HCT116 (cell line): ENCODE data around the gene ADARB2. TPM values are rescaled to one million over a fixed set of nuclear protein-coding genes. Genes with fewer than 3 reads are reported as not detected.

Source experiments
- ATAC-seq: fragments of 200-7000 bp; cut with Tn5 transposase; 2 replicates; pipeline ENCODE4 v1.9.1; 2020; ENCODE audit warnings: mild to moderate bottlenecking, moderate library complexity
- BruUV-seq: library from RNA; stranded (reverse); fragments of 400-500 nt; replicated peaks from 2 replicates; lab custom pipeline; 2021; lab: Mats Ljungman, UMichigan
- CTCF ChIA-PET: fragments of 300-600 bp; sonication (Branson Sonifier 250); formaldehyde crosslinking; loops from one replicate; lab custom pipeline; 2021; ENCODE audit warnings: antibody characterized with exemption; lab: Charles Lee
- POLR2A ChIA-PET: fragments of 300-600, 350-600 bp; sonication (Branson Sonifier 250); formaldehyde crosslinking; loops from one replicate; lab custom pipeline; 2021; ENCODE audit warnings: antibody characterized with exemption; lab: Charles Lee
- RAD21 ChIA-PET, 2 experiments: fragments of 300-600 bp; sonication (Branson Sonifier 250); formaldehyde crosslinking; loops; one replicate each; lab custom pipeline; 2023; ENCODE audit warnings: low total read pairs in 2 of 2; ENCODE audit not compliant: uncharacterized antibody in 2 of 2, unreplicated experiment in 2 of 2, low non-redundant PET in 1 of 2; lab: Charles Lee
- DNase-seq: peaks from one replicate; pipeline ENCODE4 v3.0.0-alpha.2; 2010; ENCODE audit warnings: low read depth, low spot score
- H2AFZ ChIP-seq: fragments of 200-600 bp; shearing (Covaris generic), sonication (generic); 2 replicates; pipeline ENCODE4 v1.6.1; 2017; ENCODE audit warnings: low read depth, mixed run types, mixed read lengths, antibody characterized with exemption, low read length; ENCODE audit not compliant: poor library complexity, severe bottlenecking
- H3K27ac ChIP-seq: 2 replicates; pipeline ENCODE4 v1.5.1; 2012; ENCODE audit warnings: low read depth, low read length
- H3K27me3 ChIP-seq: fragments of 200-600 bp; sonication (generic); 2 replicates; pipeline ENCODE4 v1.6.1; 2016; ENCODE audit warnings: mixed run types, low read length, mixed read lengths; ENCODE audit not compliant: insufficient read depth
- H3K36me3 ChIP-seq, 2 experiments: fragments of 200-500 bp in 1 of 2; fragments of 200-600 bp in 1 of 2; sonication (Bioruptor generic) in 1 of 2; sonication (generic) in 1 of 2; 2 replicates each; pipeline versions ENCODE4 v1.5.1 to v1.6.1; 2014 to 2016; ENCODE audit warnings: low read length in 2 of 2, inconsistent platforms in 1 of 2, mixed read lengths in 1 of 2, mixed run types in 1 of 2; ENCODE audit not compliant: insufficient read depth in 2 of 2, control insufficient read depth in 1 of 2
- H3K4me1 ChIP-seq, 2 experiments: fragments of 200-600 bp in 1 of 2; sonication (generic) in 1 of 2; 2 replicates each; pipeline versions ENCODE4 v1.5.1 to v1.6.1; 2012 to 2017; ENCODE audit warnings: low read length in 2 of 2, inconsistent platforms in 1 of 2, mild to moderate bottlenecking in 1 of 2, mixed read lengths in 1 of 2, mixed run types in 1 of 2, moderate library complexity in 1 of 2; ENCODE audit not compliant: insufficient read depth in 2 of 2, control insufficient read depth in 1 of 2
- H3K4me2 ChIP-seq: fragments of 200-600 bp; sonication (generic); 2 replicates; pipeline ENCODE4 v1.6.1; 2017; ENCODE audit warnings: mixed run types, low read length, mixed read lengths
- H3K4me3 ChIP-seq, 2 experiments: fragments of 200-600 bp in 1 of 2; sonication (generic) in 1 of 2; replicated peaks in 1 of 2; 2 replicates each; pipeline ENCODE4 v1.5.1; 2011 to 2016; ENCODE audit warnings: low read length in 2 of 2, control low read depth in 1 of 2, low read depth in 1 of 2, mild to moderate bottlenecking in 1 of 2, mixed read lengths in 1 of 2, mixed run types in 1 of 2
- H3K79me2 ChIP-seq: fragments of 200-600 bp; sonication (generic); 2 replicates; pipeline ENCODE4 v1.6.1; 2017; ENCODE audit warnings: mild to moderate bottlenecking, mixed run types, low read length, moderate library complexity, mixed read lengths; ENCODE audit not compliant: insufficient read depth
- H3K9ac ChIP-seq: fragments of 200-600 bp; sonication (generic); 2 replicates; pipeline ENCODE4 v1.6.1; 2016; ENCODE audit warnings: low read length, mixed read lengths
- H3K9me2 ChIP-seq: fragments of 200-600 bp; sonication (generic), shearing (Covaris generic); 2 replicates; pipeline ENCODE4 v1.6.1; 2017; ENCODE audit warnings: mixed run types, mild to moderate bottlenecking, moderate library complexity; ENCODE audit not compliant: insufficient read depth
- H3K9me3 ChIP-seq, 2 experiments: fragments of 200-500 bp in 1 of 2; fragments of 200-600 bp in 1 of 2; sonication (Bioruptor generic) in 1 of 2; sonication (generic) in 1 of 2; 2 replicates each; pipeline ENCODE4 v1.6.1; 2014 to 2017; ENCODE audit warnings: low read length in 2 of 2, mixed read lengths in 2 of 2, inconsistent platforms in 1 of 2, low read depth in 1 of 2, mild to moderate bottlenecking in 1 of 2, mixed run types in 1 of 2, moderate library complexity in 1 of 2; ENCODE audit not compliant: control insufficient read depth in 1 of 2, insufficient read depth in 1 of 2
- H4K20me1 ChIP-seq: fragments of 200-600 bp; sonication (generic), shearing (Covaris generic); 2 replicates; pipeline ENCODE4 v1.6.1; 2017; ENCODE audit warnings: mixed run types, mild to moderate bottlenecking, moderate library complexity; ENCODE audit not compliant: insufficient read depth
- ATF3 ChIP-seq: IDR thresholded peaks from 2 replicates; pipeline ENCODE4 v1.6.1; 2012
- CBX3 ChIP-seq: IDR thresholded peaks from 2 replicates; pipeline ENCODE4 v1.6.1; 2012; ENCODE audit warnings: low read depth
- CEBPB ChIP-seq: IDR thresholded peaks from 2 replicates; pipeline ENCODE4 v1.6.1; 2012; ENCODE audit warnings: low read depth
- EZH2 ChIP-seq: fragments of 200-600 bp; sonication (generic); IDR thresholded peaks from 2 replicates; pipeline ENCODE4 v1.6.1; 2017; ENCODE audit warnings: antibody characterized with exemption, mixed run types
- JUND ChIP-seq: IDR thresholded peaks from 2 replicates; pipeline ENCODE4 v1.6.1; 2012
- MAX ChIP-seq: IDR thresholded peaks from 2 replicates; pipeline ENCODE4 v1.6.1; 2012
- POLR2A ChIP-seq: IDR thresholded peaks from 2 replicates; pipeline ENCODE4 v1.7.0; 2011; ENCODE audit warnings: borderline replicate concordance; ENCODE audit not compliant: insufficient read depth, insufficient read length; ENCODE audit errors: extremely low read depth
- RAD21 ChIP-seq: IDR thresholded peaks from 2 replicates; pipeline ENCODE4 v1.6.1; 2012; ENCODE audit warnings: low read depth, mild to moderate bottlenecking
- SIN3A ChIP-seq: IDR thresholded peaks from 2 replicates; pipeline ENCODE4 v1.6.1; 2012; ENCODE audit warnings: low read depth
- SP1 ChIP-seq: IDR thresholded peaks from 2 replicates; pipeline ENCODE4 v1.6.1; 2012; ENCODE audit warnings: low read depth
- SRF ChIP-seq: IDR thresholded peaks from 2 replicates; pipeline ENCODE4 v1.6.1; 2012; ENCODE audit warnings: low read depth
- TCF7L2 ChIP-seq: IDR thresholded peaks from 2 replicates; pipeline ENCODE4 v1.7.0; 2011; ENCODE audit warnings: borderline replicate concordance, inconsistent platforms; ENCODE audit not compliant: insufficient read depth, insufficient read length; ENCODE audit errors: extremely low read depth
- ZBTB33 ChIP-seq: IDR thresholded peaks from 2 replicates; pipeline ENCODE4 v1.6.1; 2011; ENCODE audit warnings: mild to moderate bottlenecking, low read length, moderate library complexity; ENCODE audit not compliant: insufficient replicate concordance; ENCODE audit errors: extremely low read depth
- ZNF274 ChIP-seq: fragments of 200-500 bp; sonication (Bioruptor generic); IDR thresholded peaks from 2 replicates; pipeline ENCODE4 v1.6.1; 2014; ENCODE audit warnings: mild to moderate bottlenecking, low read depth, low read length, inconsistent platforms
- intact Hi-C: fragments of 100-400 bp; cut with micrococcal nuclease; formaldehyde crosslinking; loops from 2 replicates; pipeline ENCODE4 v1.10.0; 2022
- total RNA-seq: library from RNA; stranded (reverse); gene quantifications from one replicate; pipeline ENCODE4 v1.2.1, GENCODE V29; 2021; ENCODE audit not compliant: unreplicated experiment

ADARB2 gene
- total RNA-seq, 1 experiment from 2014 or later = not detected

DNA sequence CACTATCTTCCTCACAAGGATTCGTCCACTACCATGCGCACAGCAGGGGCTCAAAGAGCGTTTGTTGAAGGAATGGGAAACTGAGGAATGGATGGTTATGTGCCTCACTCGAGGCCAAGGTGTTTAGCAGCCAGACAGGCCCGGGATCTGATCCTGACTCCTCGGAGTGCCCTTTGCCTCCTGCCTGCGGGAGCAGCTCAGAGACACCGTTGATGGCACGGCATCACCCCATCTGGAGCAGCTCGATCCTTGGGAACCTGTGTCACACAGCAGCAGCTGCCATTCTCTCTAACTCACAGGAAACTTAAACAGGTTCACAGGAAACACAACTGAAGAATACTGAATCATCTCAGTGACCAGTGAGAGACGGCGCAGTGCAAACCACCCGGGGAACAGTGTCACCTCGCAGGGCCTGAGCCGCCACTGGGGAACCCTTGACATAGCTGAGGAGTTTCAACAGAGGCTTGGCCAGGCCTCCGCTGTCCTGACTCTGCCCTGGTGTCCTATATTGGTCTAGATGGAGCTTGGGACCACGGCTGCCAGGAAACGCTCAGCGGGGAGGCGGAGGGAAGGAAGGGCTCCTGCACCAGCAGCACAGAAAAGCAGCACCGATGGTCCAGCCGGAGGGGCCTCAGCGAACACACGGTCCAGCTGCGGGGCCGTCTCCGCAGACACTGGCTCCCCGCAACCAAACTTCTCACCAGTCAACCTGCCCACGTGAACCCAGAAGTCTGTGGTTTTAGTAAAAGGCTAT is 169.4 kb downstream of the ADARB2 start:
- intact Hi-C loops = no loop called here
- CTCF ChIA-PET = no interaction called here
- POLR2A ChIA-PET = no interaction called here
- no peak overlapping the region for H3K4me3 ChIP-seq
- H3K27me3 ChIP-seq = peaks cover 7% of the 10 kb centered on the region; the same call in 1 of the 2 replicates
- BruUV-seq = no TSS peak
- no peaks in the 10 kb centered on the region for H3K79me2 ChIP-seq
- H3K9ac ChIP-seq = no peak overlapping the region
- no peak overlapping the region for H3K27ac ChIP-seq
- H4K20me1 ChIP-seq = no peaks in the 10 kb centered on the region
- no peaks in the 10 kb centered on the region for H3K9me2 ChIP-seq
- H3K9me3 ChIP-seq = no peaks in the 10 kb centered on the region
- RAD21 ChIA-PET = no interaction called here
- no peaks in the 10 kb centered on the region for H3K4me1 ChIP-seq
- TF ChIP-seq SIN3A (no peak), POLR2A (no peak), TCF7L2 (no peak), CEBPB (no peak), MAX (no peak), RAD21 (no peak), CBX3 (no peak), EZH2 (no peak), SP1 (no peak), ZBTB33 (no peak), SRF (no peak), ATF3 (no peak), ZNF274 (no peak), JUND (no peak)
- TF ChIP-seq, all 23 proteins: peak for 0
- Histone ChIP-seq H3K4me2 (no peak overlapping the region), H2AFZ (no peak overlapping the region), H3K36me3 (no peaks in the 10 kb centered on the region)
- DNase-seq (no peak), ATAC-seq (no peak)
